IMR-90 (cell line): ENCODE results near the gene TENT5A. TPM values are rescaled to one million over a fixed set of nuclear protein-coding genes. Genes with fewer than 3 reads are reported as not detected.

Experiments used
- ATAC-seq: fragments of 200-7000 bp; cut with Tn5 transposase; 2 replicates; pipeline ENCODE4 v1.9.1; 2020; ENCODE audit warnings: low read depth, mild to moderate bottlenecking, moderate library complexity
- BruUV-seq: library from RNA; stranded (reverse); fragments of 400-500 nt; replicated peaks from 2 replicates; lab custom pipeline; 2021; lab: Mats Ljungman, UMichigan
- CTCF ChIA-PET: fragments of 300-600 bp; formaldehyde crosslinking; extraction: SDS; loops from one replicate; lab custom pipeline; 2021; ENCODE audit warnings: antibody characterized with exemption; lab: Yijun Ruan, JAX
- POLR2A ChIA-PET: fragments of 300-600 bp; sonication (Branson Sonifier 250); formaldehyde crosslinking; loops from one replicate; lab custom pipeline; 2022; ENCODE audit warnings: antibody characterized with exemption; ENCODE audit not compliant: unreplicated experiment; lab: Charles Lee
- DNase-seq: peaks from one replicate; pipeline ENCODE4 v3.0.0; 2013
- H2AFZ ChIP-seq: replicated peaks from 2 replicates; pipeline ENCODE3; 2013; ENCODE audit warnings: low read length, mild to moderate bottlenecking; ENCODE audit not compliant: poor library complexity
- H2AK5ac ChIP-seq: 2 replicates; pipeline ENCODE4 v1.6.1; 2013; ENCODE audit warnings: low read depth, low read length, inconsistent platforms
- H2AK9ac ChIP-seq: replicated peaks from 2 replicates; pipeline ENCODE3; 2013; ENCODE audit warnings: mild to moderate bottlenecking, low read depth, low read length, moderate library complexity; ENCODE audit not compliant: poor library complexity
- H2BK120ac ChIP-seq: 2 replicates; pipeline ENCODE4 v1.6.1; 2013; ENCODE audit warnings: low read depth, low read length, inconsistent platforms
- H2BK15ac ChIP-seq: 3 replicates; pipeline ENCODE4 v1.6.1; 2013; ENCODE audit warnings: low read depth, low read length, inconsistent platforms
- H2BK20ac ChIP-seq: 2 replicates; pipeline ENCODE4 v1.6.1; 2013; ENCODE audit warnings: low read depth, mild to moderate bottlenecking, inconsistent platforms, low read length, moderate library complexity
- H2BK5ac ChIP-seq: 2 replicates; pipeline ENCODE4 v1.6.1; 2013; ENCODE audit warnings: mild to moderate bottlenecking, low read depth, low read length, inconsistent platforms; ENCODE audit not compliant: poor library complexity, severe bottlenecking
- H3K14ac ChIP-seq: replicated peaks from 2 replicates; pipeline ENCODE4 v1.6.1; 2013; ENCODE audit warnings: low read depth, low read length, inconsistent platforms
- H3K18ac ChIP-seq: 2 replicates; pipeline ENCODE4 v1.6.1; 2013; ENCODE audit warnings: low read depth, low read length, control low read depth
- H3K23ac ChIP-seq: 2 replicates; pipeline ENCODE4 v1.6.1; 2013; ENCODE audit warnings: low read depth, low read length, inconsistent platforms
- H3K27ac ChIP-seq: 2 replicates; pipeline ENCODE4 v1.5.1; 2013; ENCODE audit warnings: mild to moderate bottlenecking, control low read depth, low read length; ENCODE audit not compliant: insufficient read depth
- H3K27me3 ChIP-seq: 2 replicates; pipeline ENCODE4 v1.6.1; 2013; ENCODE audit warnings: low read length; ENCODE audit not compliant: control insufficient read depth, insufficient read depth
- H3K36me3 ChIP-seq: 2 replicates; pipeline ENCODE4 v1.6.1; 2013; ENCODE audit warnings: low read length, mixed read lengths; ENCODE audit not compliant: control insufficient read depth, insufficient read depth
- H3K4ac ChIP-seq: 2 replicates; pipeline ENCODE4 v1.6.1; 2013; ENCODE audit warnings: low read depth, low read length, inconsistent platforms
- H3K4me1 ChIP-seq: 2 replicates; pipeline ENCODE4 v1.6.1; 2013; ENCODE audit warnings: low read length, mixed read lengths; ENCODE audit not compliant: control insufficient read depth, insufficient read depth
- H3K4me2 ChIP-seq: 2 replicates; pipeline ENCODE4 v1.6.1; 2013; ENCODE audit warnings: low read depth, mild to moderate bottlenecking, control low read depth, low read length, moderate library complexity
- H3K4me3 ChIP-seq: 2 replicates; pipeline ENCODE4 v1.5.1; 2013; ENCODE audit warnings: low read depth, mild to moderate bottlenecking, control low read depth, low read length, moderate library complexity; ENCODE audit not compliant: insufficient read depth
- H3K56ac ChIP-seq: 2 replicates; pipeline ENCODE4 v1.6.1; 2013; ENCODE audit warnings: low read length, inconsistent platforms; ENCODE audit not compliant: insufficient read depth; ENCODE audit errors: extremely low read depth
- H3K79me1 ChIP-seq, 2 experiments: 2 replicates each; pipeline ENCODE4 v1.6.1; 2013; ENCODE audit warnings: low read length in 2 of 2, inconsistent platforms in 1 of 2, low read depth in 1 of 2
- H3K9ac ChIP-seq: 2 replicates; pipeline ENCODE4 v1.6.1; 2013; ENCODE audit warnings: low read depth, low read length, control low read depth
- H3K9me1 ChIP-seq: 2 replicates; pipeline ENCODE4 v1.6.1; 2013; ENCODE audit warnings: low read length, inconsistent platforms; ENCODE audit not compliant: insufficient read depth
- H3K9me3 ChIP-seq: 2 replicates; pipeline ENCODE4 v1.6.1; 2013; ENCODE audit warnings: low read length; ENCODE audit not compliant: control insufficient read depth, insufficient read depth
- H4K20me1 ChIP-seq: 2 replicates; pipeline ENCODE4 v1.6.1; 2013; ENCODE audit warnings: low read length, inconsistent platforms; ENCODE audit not compliant: insufficient read depth
- H4K5ac ChIP-seq: 2 replicates; pipeline ENCODE4 v1.6.1; 2013; ENCODE audit warnings: mild to moderate bottlenecking, low read depth, low read length, control low read depth
- H4K8ac ChIP-seq, 2 experiments: 2 replicates each; pipeline ENCODE4 v1.6.1; 2013; ENCODE audit warnings: low read depth in 2 of 2, low read length in 2 of 2, control low read depth in 1 of 2, inconsistent platforms in 1 of 2
- H4K91ac ChIP-seq: 2 replicates; pipeline ENCODE4 v1.6.1; 2013; ENCODE audit warnings: low read depth, low read length, inconsistent platforms; ENCODE audit not compliant: insufficient read depth
- BHLHE40 ChIP-seq: fragments of 150-350 bp; IDR thresholded peaks from 2 replicates; pipeline ENCODE4 v1.6.1; 2016; ENCODE audit warnings: mild to moderate bottlenecking, low read depth, low read length
- CEBPB ChIP-seq: IDR thresholded peaks from 2 replicates; pipeline ENCODE4 v1.6.1; 2012; ENCODE audit warnings: low read depth, low read length, improper control_type of control experiment
- CHD1 ChIP-seq: IDR thresholded peaks from 2 replicates; pipeline ENCODE4 v1.6.1; 2012; ENCODE audit warnings: low read depth, low read length, improper control_type of control experiment
- CTCF ChIP-seq: conservative IDR thresholded peaks from 2 replicates; pipeline ENCODE4 v1.5.1; 2012; ENCODE audit warnings: mild to moderate bottlenecking, low read depth, low read length, improper control_type of control experiment
- ELK1 ChIP-seq: fragments of 150-350 bp; IDR thresholded peaks from 2 replicates; pipeline ENCODE4 v1.6.1; 2016; ENCODE audit warnings: low read depth, mild to moderate bottlenecking, low read length, moderate library complexity, borderline replicate concordance
- FOS ChIP-seq: fragments of 150-350 bp; IDR thresholded peaks from 2 replicates; pipeline ENCODE4 v1.6.1; 2016; ENCODE audit warnings: low read depth, low read length
- MAFK ChIP-seq: IDR thresholded peaks from 2 replicates; pipeline ENCODE4 v1.6.1; 2012; ENCODE audit warnings: low read depth, low read length, improper control_type of control experiment
- MAZ ChIP-seq: IDR thresholded peaks from 2 replicates; pipeline ENCODE4 v1.6.1; 2012; ENCODE audit warnings: low read depth, mild to moderate bottlenecking, low read length, improper control_type of control experiment, moderate library complexity, borderline replicate concordance
- MXI1 ChIP-seq: IDR thresholded peaks from 2 replicates; pipeline ENCODE4 v1.6.1; 2012; ENCODE audit warnings: low read depth, mild to moderate bottlenecking, low read length, moderate library complexity, borderline replicate concordance
- NFE2L2 ChIP-seq: fragments of 150-350 bp; IDR thresholded peaks from 2 replicates; pipeline ENCODE4 v1.6.1; 2016; ENCODE audit warnings: low read depth, mild to moderate bottlenecking, low read length
- POLR2A ChIP-seq: IDR thresholded peaks from 2 replicates; pipeline ENCODE4 v1.6.1; 2012; ENCODE audit warnings: mild to moderate bottlenecking, low read depth, low read length
- RAD21 ChIP-seq: IDR thresholded peaks from 2 replicates; pipeline ENCODE4 v1.6.1; 2012; ENCODE audit warnings: low read length, improper control_type of control experiment
- RCOR1 ChIP-seq: IDR thresholded peaks from 2 replicates; pipeline ENCODE4 v1.6.1; 2012; ENCODE audit warnings: mild to moderate bottlenecking, low read length, improper control_type of control experiment; ENCODE audit not compliant: insufficient replicate concordance
- RFX5 ChIP-seq: IDR thresholded peaks from 2 replicates; pipeline ENCODE4 v1.8.0; 2012; ENCODE audit warnings: low read depth, mild to moderate bottlenecking, low read length, moderate library complexity
- SMC3 ChIP-seq: fragments of 150-350 bp; IDR thresholded peaks from 2 replicates; pipeline ENCODE4 v1.6.1; 2016; ENCODE audit warnings: low read depth, mild to moderate bottlenecking, antibody characterized with exemption, low read length, moderate library complexity
- WGBS, 2 experiments: methylation state at CpG; one replicate each; pipeline versions ENCODE4 v1.1.5 to v1.1.7; 2013; ENCODE audit warnings: missing lambda C conversion rate in 2 of 2; ENCODE audit not compliant: insufficient read length in 1 of 2; ENCODE audit errors: extremely low coverage in 2 of 2; 5-methylcytosine and 5-hydroxymethylcytosine counted together
- dilution Hi-C: fragments of 300-500 bp; cut with HindIII; formaldehyde crosslinking; loops from one replicate; pipeline ENCODE4 v1.14.3; 2018; ENCODE audit warnings: low sequenced_read_pairs; ENCODE audit not compliant: unreplicated experiment
- in situ Hi-C: fragments of 300-500 bp; cut with MboI; formaldehyde crosslinking; loops from 3 replicates; pipeline ENCODE4 v1.14.3; 2019; ENCODE audit warnings: low sequenced_read_pairs, inconsistent platforms, mixed read lengths
- intact Hi-C: fragments of 100-400 bp; cut with micrococcal nuclease; formaldehyde crosslinking; loops from 2 replicates; pipeline ENCODE4 v1.10.0; 2022
- polyA plus RNA-seq, 3 experiments: library from polyadenylated mRNA; depleted of rRNA; stranded (reverse); fragments of >200 nt; gene quantifications; 2 replicates each; pipeline ENCODE4 v1.2.3, GENCODE V29; 2012; ENCODE audit warnings: low replicate concordance in 1 of 3
- total RNA-seq: library from RNA; depleted of rRNA; stranded (reverse); fragments of >200 nt; gene quantifications from 2 replicates; pipeline ENCODE4 v1.2.3, GENCODE V29; 2012
- TF ChIP-seq, protein P1 (sequence below): fragments of 150-350 bp; IDR thresholded peaks from 2 replicates; pipeline ENCODE4 v1.6.1; 2017; ENCODE audit warnings: mild to moderate bottlenecking, antibody characterized with exemption, low read length, low read depth

The TENT5A gene
- total and polyA plus RNA-seq, 2 of the 4 experiments (the other 2 are of a cell fraction), result 3.5 to 10.8 TPM

GRCh38 chr6:81783893-81784292 is 31.4 kb upstream of the TENT5A start:
- Histone ChIP-seq H3K14ac (no peak overlapping the region), H2BK5ac (no peak overlapping the region), H3K4me2 (no peak overlapping the region), H3K56ac (no peak overlapping the region), H3K4me3 (no peak overlapping the region), H3K27me3 (no peaks in the 10 kb centered on the region), H3K9me1 (0 out of 2 replicates have a peak, but pooled peaks cover 3% of the 10 kb centered on the region), H3K23ac (no peak overlapping the region), H2AK5ac (no peak overlapping the region), H2BK120ac (no peak overlapping the region), H2BK15ac (no peak overlapping the region), H3K27ac (no peak overlapping the region), H3K4me1 (peaks cover 2% of the 10 kb centered on the region; the same call in 1 of the 2 replicates), H4K91ac (no peak overlapping the region), H3K9me3 (no peaks in the 10 kb centered on the region), H2AK9ac (no peak overlapping the region), H2BK20ac (no peak overlapping the region), H4K20me1 (no peaks in the 10 kb centered on the region), H3K18ac (no peak overlapping the region), H4K8ac (no peak overlapping the region), H3K4ac (no peak overlapping the region), H4K5ac (no peak overlapping the region), H3K36me3 (no peaks in the 10 kb centered on the region), H2AFZ (no peak overlapping the region), H3K79me1 (no peaks in the 10 kb centered on the region), H3K9ac (no peak overlapping the region)
- ChIA-PET CTCF (interaction anchor here (0.6 kb wide), 1 partner anchor 1327 kb away, joined by 3 read pairs; no protein-coding TSS in a partner anchor), POLR2A (no interaction called here)
- no peak for DNase-seq
- in situ Hi-C loops (no loop called here), dilution Hi-C loops (no loop called here), intact Hi-C loops (no loop called here)
- no peak for ATAC-seq
- BruUV-seq, result no TSS peak
- no peak for TF ChIP-seq RAD21
- no peak for TF ChIP-seq RFX5
- no peak for TF ChIP-seq ELK1
- TF ChIP-seq CTCF, result no peak
- no peak for TF ChIP-seq BHLHE40
- no peak for TF ChIP-seq CHD1
- TF ChIP-seq NFE2L2, result no peak
- no peak for TF ChIP-seq MAZ
- no peak for TF ChIP-seq RCOR1
- no peak for TF ChIP-seq MXI1
- TF ChIP-seq, protein P1, sequence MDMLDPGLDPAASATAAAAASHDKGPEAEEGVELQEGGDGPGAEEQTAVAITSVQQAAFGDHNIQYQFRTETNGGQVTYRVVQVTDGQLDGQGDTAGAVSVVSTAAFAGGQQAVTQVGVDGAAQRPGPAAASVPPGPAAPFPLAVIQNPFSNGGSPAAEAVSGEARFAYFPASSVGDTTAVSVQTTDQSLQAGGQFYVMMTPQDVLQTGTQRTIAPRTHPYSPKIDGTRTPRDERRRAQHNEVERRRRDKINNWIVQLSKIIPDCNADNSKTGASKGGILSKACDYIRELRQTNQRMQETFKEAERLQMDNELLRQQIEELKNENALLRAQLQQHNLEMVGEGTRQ, result no peak
- no peak for TF ChIP-seq POLR2A
- TF ChIP-seq CEBPB, result no peak
- no peak for TF ChIP-seq FOS
- TF ChIP-seq SMC3, result no peak
- TF ChIP-seq MAFK, result no peak
- WGBS, 2 experiments, result no CpG with 5 or more reads among the region's 2 CpGs
